ENCODE data around the gene PTF1A. TPM values are rescaled to one million over a fixed set of nuclear protein-coding genes. Genes with fewer than 3 reads are reported as not detected.

Gene PTF1A
- total and polyA plus RNA-seq, 2 of the 4 experiments (the other 2 are of a cell fraction): not detected

GRCh38 chr10:23196915-23197314, 4.8 kb downstream of the PTF1A start:
- no peak overlapping the region for H3K4ac ChIP-seq (ENCODE audit: low read depth, low read length)
- no peak overlapping the region for H3K4me2 ChIP-seq (ENCODE audit: low read depth, low read length)
- no peak for DNase-seq
- no peak overlapping the region for H2BK5ac ChIP-seq (ENCODE audit: low read depth, low read length, poor library complexity, severe bottlenecking)
- no peak overlapping the region for H2AFZ ChIP-seq (replicated peaks; ENCODE audit: low read length, poor library complexity)
- H3K9me3 ChIP-seq (ENCODE audit: control insufficient read depth, insufficient read depth, low read length): peaks cover 4% of the 10 kb centered on the region; the same call in 1 of the 2 replicates
- intact Hi-C loops (cut with micrococcal nuclease) (no loop called here), in situ Hi-C loops (cut with MboI; ENCODE audit: low sequenced_read_pairs) (no loop called here), dilution Hi-C loops (cut with HindIII; ENCODE audit: low sequenced_read_pairs, unreplicated experiment) (no loop called here)
- TF ChIP-seq CTCF (conservative IDR thresholded peaks at IDR 0.05; ENCODE audit: low read depth, low read length): no peak
- no peak for TF ChIP-seq MAZ (IDR thresholded peaks at IDR 0.05; ENCODE audit: borderline replicate concordance, low read depth, low read length)
- no peak for TF ChIP-seq ELK1 (IDR thresholded peaks at IDR 0.05; ENCODE audit: borderline replicate concordance, low read depth, low read length)
- TF ChIP-seq RCOR1 (IDR thresholded peaks at IDR 0.05; ENCODE audit: insufficient replicate concordance, low read length): no peak
- no peak for TF ChIP-seq RFX5 (IDR thresholded peaks at IDR 0.05; ENCODE audit: low read depth, low read length)
- no peak for TF ChIP-seq FOS (IDR thresholded peaks at IDR 0.05; ENCODE audit: low read depth, low read length)
- ATAC-seq (ENCODE audit: low read depth): no peak
- H4K8ac ChIP-seq (ENCODE audit: low read depth in 2 of 2, low read length in 2 of 2): no peak overlapping the region
- H2AK9ac ChIP-seq (replicated peaks; ENCODE audit: low read depth, low read length, poor library complexity): no peak overlapping the region
- H3K4me3 ChIP-seq (ENCODE audit: insufficient read depth, low read depth, low read length): no peak overlapping the region
- ChIA-PET CTCF (no interaction called here), POLR2A (ENCODE audit: unreplicated experiment) (no interaction called here)
- no peak overlapping the region for H2BK120ac ChIP-seq (ENCODE audit: low read depth, low read length)
- no peaks in the 10 kb centered on the region for H3K36me3 ChIP-seq (ENCODE audit: control insufficient read depth, insufficient read depth, low read length)
- H2AK5ac ChIP-seq (ENCODE audit: low read depth, low read length): no peak overlapping the region
- WGBS, 2 experiments (ENCODE audit: extremely low coverage in 2 of 2, insufficient read length in 1 of 2): no CpG with 5 or more reads among the region's 3 CpGs
- H3K9me1 ChIP-seq (ENCODE audit: insufficient read depth, low read length): no peaks in the 10 kb centered on the region
- no peak overlapping the region for H3K9ac ChIP-seq (ENCODE audit: low read depth, low read length)
- no peak overlapping the region for H3K27ac ChIP-seq (ENCODE audit: insufficient read depth, low read length)
- H3K14ac ChIP-seq (replicated peaks; ENCODE audit: low read depth, low read length): no peak overlapping the region
- no peaks in the 10 kb centered on the region for H4K20me1 ChIP-seq (ENCODE audit: insufficient read depth, low read length)
- H3K27me3 ChIP-seq (ENCODE audit: control insufficient read depth, insufficient read depth, low read length): peaks cover 70% of the 10 kb centered on the region
- H2BK20ac ChIP-seq (ENCODE audit: low read depth, low read length): no peak overlapping the region
- no peak overlapping the region for H4K91ac ChIP-seq (ENCODE audit: insufficient read depth, low read depth, low read length)
- H3K56ac ChIP-seq (ENCODE audit: extremely low read depth, insufficient read depth, low read length): no peak overlapping the region
- H3K4me1 ChIP-seq (ENCODE audit: control insufficient read depth, insufficient read depth, low read length): no peaks in the 10 kb centered on the region
- H2BK15ac ChIP-seq (ENCODE audit: low read depth, low read length): no peak overlapping the region
- no peak overlapping the region for H4K5ac ChIP-seq (ENCODE audit: low read depth, low read length)
- no TSS peak for BruUV-seq (replicated peaks)
- H3K18ac ChIP-seq (ENCODE audit: low read depth, low read length): no peak overlapping the region
- no peaks in the 10 kb centered on the region for H3K79me1 ChIP-seq (ENCODE audit: low read depth in 1 of 2, low read length in 2 of 2)
- H3K23ac ChIP-seq (ENCODE audit: low read depth, low read length): no peak overlapping the region

All from IMR-90 (cell line).